Measurements from ENCODE around the gene CCDC183. TPM values are rescaled to one million over a fixed set of nuclear protein-coding genes. Genes with fewer than 3 reads are reported as not detected.
"Not testable (repeated sequence)": the region's sequence is repeated elsewhere in the genome, so short reads cannot be mapped to it uniquely, and the experiment has no call there.

Gene CCDC183
- total RNA-seq, 1 donor from 2014 or later = 1.2 TPM

- Mint-ChIP-seq H3K9me3 (ENCODE audit: unreplicated experiment) (no peaks in the 10 kb centered on the region), H3K27me3 (ENCODE audit: unreplicated experiment) (peaks cover 6% of the 10 kb centered on the region), H3K27ac (ENCODE audit: unreplicated experiment) (no peak overlapping the region), H3K4me3 (ENCODE audit: unreplicated experiment) (no peak overlapping the region), H3K36me3 (ENCODE audit: low read depth, unreplicated experiment) (peaks cover 4% of the 10 kb centered on the region), H3K4me1 (ENCODE audit: unreplicated experiment) (no peaks in the 10 kb centered on the region)
- TF ChIP-seq, protein P1, sequence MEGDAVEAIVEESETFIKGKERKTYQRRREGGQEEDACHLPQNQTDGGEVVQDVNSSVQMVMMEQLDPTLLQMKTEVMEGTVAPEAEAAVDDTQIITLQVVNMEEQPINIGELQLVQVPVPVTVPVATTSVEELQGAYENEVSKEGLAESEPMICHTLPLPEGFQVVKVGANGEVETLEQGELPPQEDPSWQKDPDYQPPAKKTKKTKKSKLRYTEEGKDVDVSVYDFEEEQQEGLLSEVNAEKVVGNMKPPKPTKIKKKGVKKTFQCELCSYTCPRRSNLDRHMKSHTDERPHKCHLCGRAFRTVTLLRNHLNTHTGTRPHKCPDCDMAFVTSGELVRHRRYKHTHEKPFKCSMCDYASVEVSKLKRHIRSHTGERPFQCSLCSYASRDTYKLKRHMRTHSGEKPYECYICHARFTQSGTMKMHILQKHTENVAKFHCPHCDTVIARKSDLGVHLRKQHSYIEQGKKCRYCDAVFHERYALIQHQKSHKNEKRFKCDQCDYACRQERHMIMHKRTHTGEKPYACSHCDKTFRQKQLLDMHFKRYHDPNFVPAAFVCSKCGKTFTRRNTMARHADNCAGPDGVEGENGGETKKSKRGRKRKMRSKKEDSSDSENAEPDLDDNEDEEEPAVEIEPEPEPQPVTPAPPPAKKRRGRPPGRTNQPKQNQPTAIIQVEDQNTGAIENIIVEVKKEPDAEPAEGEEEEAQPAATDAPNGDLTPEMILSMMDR (IDR thresholded peaks at IDR 0.05; ENCODE audit: unreplicated experiment) = no peak
- DNase-seq (ENCODE audit: low spot score) = no peak
These were observed 43.3 kb downstream of the CCDC183 start for GRCh38 chr9:136839229-136840139.

GRCh38 chr9:136840140-136840876 lies 44.2 kb downstream of the CCDC183 start:
- no peaks in the 10 kb centered on the region for H3K9me3 Mint-ChIP-seq (ENCODE audit: unreplicated experiment)
- peaks cover 4% of the 10 kb centered on the region for H3K36me3 Mint-ChIP-seq (ENCODE audit: low read depth, unreplicated experiment)
- H3K27me3 Mint-ChIP-seq (ENCODE audit: unreplicated experiment) = peaks cover 6% of the 10 kb centered on the region
- TF ChIP-seq, protein P1 (IDR thresholded peaks at IDR 0.05; ENCODE audit: unreplicated experiment) = no peak
- H3K4me3 Mint-ChIP-seq (ENCODE audit: unreplicated experiment) = no peak overlapping the region
- H3K4me1 Mint-ChIP-seq (ENCODE audit: unreplicated experiment) = no peaks in the 10 kb centered on the region
- H3K27ac Mint-ChIP-seq (ENCODE audit: unreplicated experiment) = no peak overlapping the region
- DNase-seq (ENCODE audit: low spot score) = no peak

- DNase-seq (ENCODE audit: low spot score) = no peak
- TF ChIP-seq, protein P1 (IDR thresholded peaks at IDR 0.05; ENCODE audit: unreplicated experiment) = no peak
- no peak overlapping the region for H3K4me3 Mint-ChIP-seq (ENCODE audit: unreplicated experiment)
- H3K27me3 Mint-ChIP-seq (ENCODE audit: unreplicated experiment) = peaks cover 6% of the 10 kb centered on the region
- no peak overlapping the region for H3K27ac Mint-ChIP-seq (ENCODE audit: unreplicated experiment)
- no peaks in the 10 kb centered on the region for H3K4me1 Mint-ChIP-seq (ENCODE audit: unreplicated experiment)
- H3K36me3 Mint-ChIP-seq (ENCODE audit: low read depth, unreplicated experiment) = peaks cover 4% of the 10 kb centered on the region
- no peaks in the 10 kb centered on the region for H3K9me3 Mint-ChIP-seq (ENCODE audit: unreplicated experiment)
These were observed 44.9 kb downstream of the CCDC183 start for GRCh38 chr9:136840877-136841645.

GRCh38 chr9:136841646-136842379 lies 45.7 kb downstream of the CCDC183 start:
- not testable (repeated sequence) for H3K4me3 Mint-ChIP-seq (ENCODE audit: unreplicated experiment); DNase-seq (ENCODE audit: low spot score)

More at GRCh38 chr9:136841646-136842379, 45.7 kb downstream of the CCDC183 start:
- H3K4me1 Mint-ChIP-seq (ENCODE audit: unreplicated experiment); H3K27ac Mint-ChIP-seq (ENCODE audit: unreplicated experiment); H3K36me3 Mint-ChIP-seq (ENCODE audit: low read depth, unreplicated experiment); H3K9me3 Mint-ChIP-seq (ENCODE audit: unreplicated experiment); H3K27me3 Mint-ChIP-seq (ENCODE audit: unreplicated experiment): not testable (repeated sequence)

Measured in endothelial cell (in vitro differentiated cells).